WERI-Rb-1 (cell line): ENCODE data around the gene C8G.

Experiments used
- DNase-seq: peaks from one replicate; pipeline ENCODE4 v3.0.0-alpha.2; 2020
- H3K27ac ChIP-seq: fragments of 250-450 bp; sonication (Bioruptor Pico); 2 replicates; pipeline ENCODE4 v1.5.1; 2020; ENCODE audit warnings: mild to moderate bottlenecking, moderate library complexity
- H3K27me3 ChIP-seq: fragments of 250-450 bp; sonication (Bioruptor Pico); 2 replicates; pipeline ENCODE4 v1.5.1; 2021; ENCODE audit warnings: mild to moderate bottlenecking, low read depth, moderate library complexity; ENCODE audit not compliant: insufficient read depth, severe bottlenecking
- H3K36me3 ChIP-seq: fragments of 250-450 bp; sonication (Bioruptor Pico); 2 replicates; pipeline ENCODE4 v1.5.1; 2020; ENCODE audit warnings: mild to moderate bottlenecking, moderate library complexity
- H3K4me3 ChIP-seq: 2 replicates; pipeline ENCODE4 v1.5.1; 2011; ENCODE audit warnings: low read depth, mild to moderate bottlenecking, control low read depth, low read length
- H3K9me3 ChIP-seq: fragments of 250-450 bp; sonication (Bioruptor Pico); 2 replicates; pipeline ENCODE4 v1.5.1; 2021; ENCODE audit warnings: mild to moderate bottlenecking, moderate library complexity; ENCODE audit not compliant: severe bottlenecking
- CTCF ChIP-seq: IDR thresholded peaks from 2 replicates; pipeline ENCODE4 v1.5.1; 2011; ENCODE audit warnings: low read depth, mild to moderate bottlenecking, control low read depth, inconsistent platforms, low read length

The C8G gene

DNA sequence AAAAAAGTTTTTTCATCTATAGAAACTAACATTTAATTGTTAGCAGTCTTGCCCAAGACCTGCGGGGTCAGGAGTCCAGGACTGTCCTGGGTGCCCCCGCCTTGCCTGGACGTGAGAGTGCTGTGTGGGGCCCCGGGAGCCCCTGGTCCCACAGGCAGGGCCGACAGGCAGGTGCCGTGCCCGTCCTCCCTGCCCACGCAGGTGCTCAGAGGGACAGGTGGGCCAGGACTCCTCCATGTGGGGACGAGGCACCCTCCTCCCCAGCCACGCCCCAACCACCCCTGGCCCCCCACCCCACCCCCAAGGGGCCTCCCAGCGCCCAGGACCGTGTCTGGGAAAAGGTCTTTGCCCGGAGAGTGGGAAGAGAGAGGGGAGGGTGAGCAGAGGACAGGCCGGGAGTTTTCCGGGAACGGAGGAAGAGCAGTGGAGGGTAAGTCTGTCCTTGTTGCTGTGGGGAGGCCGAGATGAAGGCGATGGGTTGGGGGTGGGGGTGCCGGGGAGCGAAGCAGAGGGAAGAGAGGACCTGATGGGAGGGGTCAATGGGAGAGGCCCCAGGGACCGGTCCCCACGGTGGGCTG, 4.3 kb downstream of the C8G start:
- Histone ChIP-seq H3K9me3 (no peaks in the 10 kb centered on the region), H3K27ac (peak overlapping the region; percentile 86), H3K36me3 (no peaks in the 10 kb centered on the region), H3K4me3 (peak overlapping the region; percentile 76), H3K27me3 (no peaks in the 10 kb centered on the region)
- TF ChIP-seq CTCF: no peak
- DNase-seq: no peak

GRCh38 chr9:136949817-136950655, 5.0 kb downstream of the C8G start:
- Histone ChIP-seq H3K27me3 (no peaks in the 10 kb centered on the region), H3K36me3 (no peaks in the 10 kb centered on the region), H3K4me3 (peak overlapping the region; percentile 76), H3K27ac (peak overlapping the region; percentile 86), H3K9me3 (no peaks in the 10 kb centered on the region)
- DNase-seq: peak; percentile 98
- peak; percentile 52 for TF ChIP-seq CTCF

GRCh38 chr9:136950656-136951276, 5.7 kb downstream of the C8G start:
- H3K27ac ChIP-seq: peak overlapping the region; percentile 86
- no peaks in the 10 kb centered on the region for H3K27me3 ChIP-seq
- TF ChIP-seq CTCF: no peak
- H3K4me3 ChIP-seq: peak overlapping the region; percentile 76
- DNase-seq: no peak
- no peaks in the 10 kb centered on the region for H3K36me3 ChIP-seq
- H3K9me3 ChIP-seq: no peaks in the 10 kb centered on the region

DNA sequence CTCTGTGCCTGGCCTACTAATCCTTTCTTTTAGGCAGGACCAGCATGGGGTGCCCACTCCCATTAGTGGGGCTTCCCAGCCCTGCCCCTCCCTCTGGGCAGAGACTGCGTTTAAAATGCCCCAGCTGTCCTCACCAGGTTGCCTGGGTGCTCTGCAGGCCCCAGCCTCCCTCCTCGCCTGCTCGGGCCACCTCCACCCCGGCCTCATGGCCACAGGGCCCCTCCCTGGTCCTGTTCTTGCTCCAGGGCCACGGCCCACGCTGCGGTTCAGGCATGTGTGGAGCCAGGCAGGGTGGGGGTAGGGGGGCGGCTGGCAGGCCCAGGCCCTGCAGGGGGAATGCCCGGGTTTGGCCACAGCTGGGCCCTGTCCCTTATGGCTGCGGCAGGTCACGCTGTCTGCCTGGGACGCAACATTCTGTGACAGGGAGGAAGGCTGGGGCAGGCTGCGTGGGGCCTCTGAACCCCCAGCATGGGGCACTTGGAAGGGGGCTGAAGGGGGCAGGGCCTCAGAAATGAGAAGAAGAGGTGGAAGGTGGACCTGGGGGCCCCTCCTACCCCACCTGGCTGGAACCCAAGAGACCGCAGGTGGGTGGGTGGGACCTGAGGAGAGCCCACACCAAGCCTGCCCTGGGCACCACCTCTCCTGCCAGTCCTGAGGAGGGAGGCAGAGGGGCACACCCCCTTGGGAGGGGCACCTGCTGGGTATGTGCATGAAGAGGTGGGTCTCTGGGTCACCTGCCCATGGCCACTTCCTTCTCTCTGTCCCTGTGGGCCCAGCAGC, 6.7 kb downstream of the C8G start, which contains the start of gene LCN12:
Gene LCN12 (plus strand): TSS at position 733 of the 780 bp plus-strand sequence. CDS start 55 bp downstream, outside the sequence.
- Histone ChIP-seq H3K27me3 (no peaks in the 10 kb centered on the region), H3K4me3 (no peak within 1 kb of the TSS), H3K36me3 (no peaks in the 10 kb centered on the region), H3K9me3 (no peaks in the 10 kb centered on the region), H3K27ac (no peak within 1 kb of the TSS)
- no peak for DNase-seq
- no peak for TF ChIP-seq CTCF

DNA sequence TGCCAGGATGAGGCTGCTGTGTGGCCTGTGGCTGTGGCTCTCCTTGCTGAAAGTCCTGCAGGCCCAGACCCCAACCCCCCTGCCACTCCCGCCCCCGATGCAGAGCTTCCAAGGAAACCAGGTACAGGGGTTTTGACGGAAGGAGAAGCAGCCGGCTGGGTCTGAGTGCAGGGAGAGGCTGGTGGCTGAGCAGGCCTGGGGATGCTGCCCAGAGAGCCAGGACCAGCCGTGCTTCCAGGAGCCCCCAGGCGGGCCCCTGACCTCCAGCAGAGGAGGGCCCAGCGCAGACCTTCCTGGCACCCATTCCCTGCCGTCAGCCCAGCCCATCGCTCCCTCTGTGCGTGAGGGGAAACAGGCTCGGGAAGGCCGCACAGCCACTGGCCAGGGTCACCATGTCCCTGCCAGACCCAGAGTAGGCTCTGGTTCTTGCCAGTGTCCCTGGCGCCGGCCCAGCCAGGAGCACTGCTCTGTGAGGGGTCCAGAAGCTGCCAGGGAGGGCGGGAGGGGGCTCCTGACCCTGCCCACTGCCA, 7.3 kb downstream of the C8G start:
- Histone ChIP-seq H3K36me3 (no peaks in the 10 kb centered on the region), H3K27ac (no peak overlapping the region), H3K9me3 (no peaks in the 10 kb centered on the region), H3K27me3 (no peaks in the 10 kb centered on the region), H3K4me3 (no peak overlapping the region)
- no peak for DNase-seq
- no peak for TF ChIP-seq CTCF
